ENCODE measurements around the gene ZNF296. TPM values are rescaled to one million over a fixed set of nuclear protein-coding genes. Genes with fewer than 3 reads are reported as not detected.

ZNF296 gene
- total RNA-seq, 2 experiments from 2014 or later: 8.1 to 8.6 TPM

GRCh38 chr19:45092747-45093678, 16.7 kb upstream of the ZNF296 start, which contains the start of gene PPP1R37:
Gene PPP1R37 (plus strand): TSS chr19:45093179. CDS start chr19:45093326, 147 bp downstream.
- CTCF ChIA-PET: interaction anchor here (0.7 to 2.7 kb wide), 12 partner anchors 10 to 916 kb away, joined by 3 to 11 read pairs (median 3); partner anchors contain the start of gene GEMIN7

GRCh38 chr19:45091031-45091923, 15.0 kb upstream of the ZNF296 start:
- CTCF ChIA-PET: interaction anchor here (1.1 to 2.7 kb wide), 4 partner anchors 12 to 58 kb away, joined by 3 to 11 read pairs (median 6); partner anchors contain the start of gene GEMIN7
- POLR2A ChIA-PET: interaction anchor here (0.6 to 2.2 kb wide), 7 partner anchors 11 to 324 kb away, joined by 3 to 12 read pairs (median 6); partner anchors contain the start of genes BLOC1S3, CLASRP and TRAPPC6A

More at GRCh38 chr19:45092747-45093678, 16.7 kb upstream of the ZNF296 start, which contains the start of gene PPP1R37:
- POLR2A ChIA-PET: interaction anchor here (0.5 to 2.2 kb wide), 8 partner anchors 10 to 374 kb away, joined by 3 to 12 read pairs (median 4); partner anchors contain the start of genes BLOC1S3 and TRAPPC6A

- POLR2A ChIA-PET: no interaction called here
- CTCF ChIA-PET: interaction anchor here (2.7 kb wide), 1 partner anchor 31 kb away, joined by 7 read pairs; no protein-coding TSS in a partner anchor
Measured at GRCh38 chr19:45090606-45091005, 14.3 kb upstream of the ZNF296 start.

- ChIA-PET POLR2A (interaction anchor here (0.5 kb wide), 1 partner anchor 430 kb away, joined by 3 read pairs; no protein-coding TSS in a partner anchor), CTCF (no interaction called here)
Measured at GRCh38 chr19:45090034-45090433, 13.8 kb upstream of the ZNF296 start.

GRCh38 chr19:45087531-45087930, 11.3 kb upstream of the ZNF296 start:
- ChIA-PET CTCF (interaction anchor here (1.0 to 1.6 kb wide), 2 partner anchors 9 to 28 kb away, joined by 3 to 5 read pairs; partner anchors contain the start of gene GEMIN7), POLR2A (interaction anchor here (1.0 kb wide), 1 partner anchor 9 kb away, joined by 6 read pairs; the partner anchor contains the start of gene GEMIN7)

GRCh38 chr19:45086480-45086879, 10.2 kb upstream of the ZNF296 start:
- CTCF ChIA-PET: no interaction called here
- POLR2A ChIA-PET: no interaction called here

GRCh38 chr19:45082170-45082569, 5.9 kb upstream of the ZNF296 start:
- ChIA-PET POLR2A (no interaction called here), CTCF (no interaction called here)

- CTCF ChIA-PET: interaction anchor here (0.7 to 2.4 kb wide), 5 partner anchors 13 to 76 kb away, joined by 3 to 11 read pairs (median 3); partner anchors contain the start of gene PPP1R37
- POLR2A ChIA-PET: interaction anchor here (0.6 to 1.6 kb wide), 5 partner anchors 12 to 98 kb away, joined by 3 to 6 read pairs (median 3); partner anchors contain the start of genes BLOC1S3 and TRAPPC6A
Measured at GRCh38 chr19:45079911-45080370, 3.7 kb upstream of the ZNF296 start.

- POLR2A ChIA-PET: interaction anchor here (0.6 to 1.6 kb wide), 7 partner anchors 8 to 99 kb away, joined by 3 to 6 read pairs (median 4); partner anchors contain the start of genes BLOC1S3, CLASRP and TRAPPC6A
- CTCF ChIA-PET: interaction anchor here (0.5 to 2.4 kb wide), 8 partner anchors 8 to 128 kb away, joined by 3 to 11 read pairs (median 4); partner anchors contain the start of gene PPP1R37
Measured at GRCh38 chr19:45079063-45079910, 3.0 kb upstream of the ZNF296 start, which contains the start of gene GEMIN7. Gene GEMIN7 (plus strand): TSS chr19:45079260. CDS start chr19:45090115, 10,855 bp downstream.

GRCh38 chr19:45078390-45079062, 2.2 kb upstream of the ZNF296 start:
- POLR2A ChIA-PET: interaction anchor here (0.7 to 1.4 kb wide), 3 partner anchors 9 to 74 kb away, joined by 4 to 6 read pairs (median 4); partner anchors contain the start of gene CLASRP
- CTCF ChIA-PET: interaction anchor here (0.5 to 2.4 kb wide), 9 partner anchors 9 to 128 kb away, joined by 3 to 11 read pairs (median 4); partner anchors contain the start of gene PPP1R37

- ChIA-PET CTCF (interaction anchor here (1.0 to 1.7 kb wide), 2 partner anchors 11 to 17 kb away, joined by 3 to 4 read pairs; no protein-coding TSS in a partner anchor), POLR2A (interaction anchor here (0.8 to 1.0 kb wide), 2 partner anchors 15 to 38 kb away, joined by 3 to 6 read pairs; partner anchors contain the start of gene PPP1R37)
Measured at GRCh38 chr19:45076851-45077730, 813 bp upstream of the ZNF296 start.

GRCh38 chr19:45075301-45076028, 813 bp downstream of the ZNF296 start:
- ChIA-PET CTCF (interaction anchor here (1.0 to 1.9 kb wide), 2 partner anchors 17 to 112 kb away, joined by 3 to 6 read pairs; no protein-coding TSS in a partner anchor), POLR2A (interaction anchor here (0.6 to 1.2 kb wide), 5 partner anchors 11 to 165 kb away, joined by 3 to 4 read pairs (median 3); no protein-coding TSS in a partner anchor)

GRCh38 chr19:45074744-45075300, 1.5 kb downstream of the ZNF296 start:
- POLR2A ChIA-PET: interaction anchor here (0.6 to 1.2 kb wide), 4 partner anchors 10 to 233 kb away, joined by 3 to 4 read pairs (median 3); no protein-coding TSS in a partner anchor
- CTCF ChIA-PET: interaction anchor here (0.7 to 1.9 kb wide), 3 partner anchors 17 to 113 kb away, joined by 3 to 6 read pairs (median 3); no protein-coding TSS in a partner anchor

Data from activated CD8-positive, alpha-beta memory T cell treated with anti-CD3 and anti-CD28 coated beads for 36 hours (primary cell).